Measurements from ENCODE around the gene ROBO4. TPM values are rescaled to one million over a fixed set of nuclear protein-coding genes. Genes with fewer than 3 reads are reported as not detected.

ROBO4 gene
- total and polyA plus RNA-seq, 9 of the 15 experiments (the other 6 are each of a cell fraction or from before 2014, with no cell fraction given) = not detected

- H3K9ac ChIP-seq (ENCODE audit: insufficient read depth in 1 of 2, low read depth in 2 of 2, low read length in 2 of 2) = no peak overlapping the region
- H2AFZ ChIP-seq (ENCODE audit: low read depth, low read length) = no peak overlapping the region
- no peaks in the 10 kb centered on the region for H3K36me3 ChIP-seq (ENCODE audit: control insufficient read depth, insufficient read depth, low read length)
- no peak overlapping the region for H3K4me3 ChIP-seq
- CTCF ChIA-PET (ENCODE audit: low intra/inter-chr PET ratio) = no interaction called here
- intact Hi-C loops (cut with micrococcal nuclease) (no loop called here), in situ Hi-C loops (cut with MboI) (loop anchor here (25.0 kb wide), 1 partner anchor 808 kb away; no protein-coding TSS in a partner anchor)
- peaks cover 5 to 16% of the 10 kb centered on the region in 2 experiments; a peak in 2 of 5 replicates for H3K4me1 ChIP-seq (replicated peaks in 1 of 2; ENCODE audit: control insufficient read depth in 2 of 2, insufficient read depth in 2 of 2, low read length in 2 of 2)
- no peak overlapping the region for H3K27ac ChIP-seq (ENCODE audit: extremely low read depth, low read depth, low read length)
- no peak for FAIRE-seq
- POLR2A ChIA-PET = no interaction called here
- no peak for ATAC-seq
- peaks cover 3% of the 10 kb centered on the region for H3K9me1 ChIP-seq (ENCODE audit: control insufficient read depth, insufficient read depth, low read length)
- H3K27me3 ChIP-seq (ENCODE audit: control insufficient read depth in 2 of 2, insufficient read depth in 2 of 2, low read length in 2 of 2) = peaks cover 35 to 84% of the 10 kb centered on the region in 2 experiments; a peak in 4 of 5 replicates
- no TSS peak for BruUV-seq (replicated peaks)
- H3K79me2 ChIP-seq (ENCODE audit: control insufficient read depth, insufficient read depth, low read length) = no peaks in the 10 kb centered on the region
- H3K4me2 ChIP-seq (ENCODE audit: insufficient read depth, low read length) = no peak overlapping the region
- H4K20me1 ChIP-seq (replicated peaks; ENCODE audit: control insufficient read depth, insufficient read depth, low read length) = no peaks in the 10 kb centered on the region; the same call in 1 of the 2 replicates
- no peak for DNase-seq (ENCODE audit: extremely low read depth in 1 of 4, low spot score in 3 of 4)
- TF ChIP-seq ZNF316 (IDR thresholded peaks at IDR 0.05) (no peak), ZNF644 (tag; IDR thresholded peaks at IDR 0.05; ENCODE audit: low read depth) (no peak), SLC30A9 (CRISPR knock-in tag; IDR thresholded peaks at IDR 0.05) (no peak)
- WGBS (ENCODE audit: insufficient coverage, low coverage, missing lambda C conversion rate) = 3% methylated on average over 7 of the region's 7 CpGs
- no peaks in the 10 kb centered on the region for H3K9me3 ChIP-seq (replicated peaks; ENCODE audit: control insufficient read depth, insufficient read depth, low read depth, low read length)
These were observed 27.2 kb downstream of the ROBO4 start for GRCh38 chr11:124870430-124870829.

GRCh38 chr11:124869856-124870387 lies 27.7 kb downstream of the ROBO4 start:
- no peaks in the 10 kb centered on the region for H3K9me3 ChIP-seq (replicated peaks; ENCODE audit: control insufficient read depth, insufficient read depth, low read depth, low read length)
- peaks cover 3% of the 10 kb centered on the region for H3K9me1 ChIP-seq (ENCODE audit: control insufficient read depth, insufficient read depth, low read length)
- no peak for FAIRE-seq
- ChIA-PET POLR2A (no interaction called here), CTCF (ENCODE audit: low intra/inter-chr PET ratio) (interaction anchor here (0.7 kb wide), 1 partner anchor 384 kb away, joined by 3 read pairs; no protein-coding TSS in a partner anchor)
- H3K27me3 ChIP-seq (ENCODE audit: control insufficient read depth in 2 of 2, insufficient read depth in 2 of 2, low read length in 2 of 2) = peaks cover 34 to 84% of the 10 kb centered on the region in 2 experiments; a peak in 4 of 5 replicates
- no peak overlapping the region for H3K9ac ChIP-seq (ENCODE audit: insufficient read depth in 1 of 2, low read depth in 2 of 2, low read length in 2 of 2)
- DNase-seq (ENCODE audit: extremely low read depth in 1 of 4, low spot score in 3 of 4) = no peak
- H4K20me1 ChIP-seq (replicated peaks; ENCODE audit: control insufficient read depth, insufficient read depth, low read length) = no peaks in the 10 kb centered on the region; the same call in 1 of the 2 replicates
- no peaks in the 10 kb centered on the region for H3K36me3 ChIP-seq (ENCODE audit: control insufficient read depth, insufficient read depth, low read length)
- WGBS (ENCODE audit: insufficient coverage, low coverage, missing lambda C conversion rate) = 15% methylated on average over 14 of the region's 14 CpGs
- in situ Hi-C loops (cut with MboI) (loop anchor here (25.0 kb wide), 1 partner anchor 808 kb away; no protein-coding TSS in a partner anchor), intact Hi-C loops (cut with micrococcal nuclease) (loop anchor here (10.0 kb wide), 1 partner anchor 805 kb away; no protein-coding TSS in a partner anchor)
- no peak overlapping the region for H3K27ac ChIP-seq (ENCODE audit: extremely low read depth, low read depth, low read length)
- BruUV-seq (replicated peaks) = no TSS peak
- H3K4me2 ChIP-seq (ENCODE audit: insufficient read depth, low read length) = no peak overlapping the region
- peaks cover 5 to 19% of the 10 kb centered on the region in 2 experiments; a peak in 2 of 5 replicates for H3K4me1 ChIP-seq (replicated peaks in 1 of 2; ENCODE audit: control insufficient read depth in 2 of 2, insufficient read depth in 2 of 2, low read length in 2 of 2)
- H2AFZ ChIP-seq (ENCODE audit: low read depth, low read length) = no peak overlapping the region
- no peak overlapping the region for H3K4me3 ChIP-seq
- no peak for ATAC-seq
- H3K79me2 ChIP-seq (ENCODE audit: control insufficient read depth, insufficient read depth, low read length) = no peaks in the 10 kb centered on the region
- TF ChIP-seq DLX4 (CRISPR knock-in tag; IDR thresholded peaks at IDR 0.05) (no peak), CHD1 (IDR thresholded peaks at IDR 0.05; ENCODE audit: low read length) (no peak), ZC3H4 (CRISPR knock-in tag; IDR thresholded peaks at IDR 0.05; ENCODE audit: borderline replicate concordance) (no peak), ZNF639 (CRISPR knock-in tag; conservative IDR thresholded peaks at IDR 0.05 in 1 of 2, IDR thresholded peaks at IDR 0.05 in 1 of 2) (no peak), MAFF (IDR thresholded peaks at IDR 0.05; ENCODE audit: low read length) (no peak), SRSF3 (IDR thresholded peaks at IDR 0.05; ENCODE audit: insufficient read depth, low read length) (no peak), HCFC1 (IDR thresholded peaks at IDR 0.05; ENCODE audit: low read depth, low read length) (no peak), ZNF239 (CRISPR knock-in tag; IDR thresholded peaks at IDR 0.05) (no peak), RFX5 (IDR thresholded peaks at IDR 0.05; ENCODE audit: low read depth, low read length) (no peak), ILK (tag; IDR thresholded peaks at IDR 0.05; ENCODE audit: borderline replicate concordance, low read depth) (no peak), SRSF1 (IDR thresholded peaks at IDR 0.05; ENCODE audit: low read depth, low read length) (no peak), SMAD3 (CRISPR knock-in tag; conservative IDR thresholded peaks at IDR 0.05) (no peak)

Measured in K562 (cell line).